Measurements from ENCODE around the gene TMEM242. TPM values are rescaled to one million over a fixed set of nuclear protein-coding genes. Genes with fewer than 3 reads are reported as not detected.
"Not testable (repeated sequence)": the region's sequence is repeated elsewhere in the genome, so short reads cannot be mapped to it uniquely, and the experiment has no call there.

Gene TMEM242
- polyA plus RNA-seq, 1 donor from 2014 or later = 17.6 TPM

GRCh38 chr6:157313531-157314467 lies 9.5 kb downstream of the TMEM242 start:
- H3K27ac ChIP-seq (ENCODE audit: low read length) = no peak overlapping the region

GRCh38 chr6:157312757-157313156 lies 10.6 kb downstream of the TMEM242 start:
- peaks cover 14% of the 10 kb centered on the region for H3K36me3 ChIP-seq (ENCODE audit: insufficient read depth, low read length)
- H3K27ac ChIP-seq (ENCODE audit: low read length) = no peak overlapping the region
- H3K9me3 ChIP-seq (ENCODE audit: low read length) = no peaks in the 10 kb centered on the region
- H3K79me2 ChIP-seq (replicated peaks; ENCODE audit: insufficient read depth, low read length) = no peaks in the 10 kb centered on the region
- no peak overlapping the region for H3K9ac ChIP-seq (ENCODE audit: low read length)
- no peaks in the 10 kb centered on the region for H3K9me2 ChIP-seq (ENCODE audit: insufficient read depth, low read length)
- no peaks in the 10 kb centered on the region for H3F3A ChIP-seq (ENCODE audit: insufficient read depth, low read length, poor library complexity, severe bottlenecking)
- TF ChIP-seq POLR2AphosphoS5 (IDR thresholded peaks at IDR 0.05) = no peak
- no peak for TF ChIP-seq EP300 (conservative IDR thresholded peaks at IDR 0.05; ENCODE audit: poor library complexity, severe bottlenecking)
- no peak for TF ChIP-seq MXI1 (conservative IDR thresholded peaks at IDR 0.05; ENCODE audit: poor library complexity, severe bottlenecking)
- TF ChIP-seq CTCF (IDR thresholded peaks at IDR 0.05; ENCODE audit: poor library complexity, severe bottlenecking) = no peak
- no peak for TF ChIP-seq REST (IDR thresholded peaks at IDR 0.05; ENCODE audit: borderline replicate concordance)
- H4K20me1 ChIP-seq (ENCODE audit: insufficient read depth) = no peaks in the 10 kb centered on the region
- H3K27me3 ChIP-seq (ENCODE audit: insufficient read depth, low read depth, low read length) = no peaks in the 10 kb centered on the region
- H3K4me2 ChIP-seq (ENCODE audit: low read length) = no peak overlapping the region
- H3K4me3 ChIP-seq (ENCODE audit: low read length) = no peak overlapping the region
- H2AFZ ChIP-seq (ENCODE audit: low read depth, low read length) = no peak overlapping the region

More at GRCh38 chr6:157313531-157314467, 9.5 kb downstream of the TMEM242 start:
- Histone ChIP-seq H3K36me3 (ENCODE audit: insufficient read depth, low read length) (peaks cover 14% of the 10 kb centered on the region), H2AFZ (ENCODE audit: low read depth, low read length) (no peak overlapping the region), H4K20me1 (ENCODE audit: insufficient read depth) (no peaks in the 10 kb centered on the region), H3K9me3 (ENCODE audit: low read length) (no peaks in the 10 kb centered on the region), H3K9ac (ENCODE audit: low read length) (no peak overlapping the region), H3K27me3 (ENCODE audit: insufficient read depth, low read depth, low read length) (no peaks in the 10 kb centered on the region), H3K79me2 (replicated peaks; ENCODE audit: insufficient read depth, low read length) (no peaks in the 10 kb centered on the region), H3K9me2 (ENCODE audit: insufficient read depth, low read length) (no peaks in the 10 kb centered on the region), H3K4me2 (ENCODE audit: low read length) (no peak overlapping the region), H3K4me3 (ENCODE audit: low read length) (no peak overlapping the region), H3F3A (ENCODE audit: insufficient read depth, low read length, poor library complexity, severe bottlenecking) (no peaks in the 10 kb centered on the region)
- TF ChIP-seq EP300 (conservative IDR thresholded peaks at IDR 0.05; ENCODE audit: poor library complexity, severe bottlenecking) (no peak), REST (IDR thresholded peaks at IDR 0.05; ENCODE audit: borderline replicate concordance) (no peak), CTCF (IDR thresholded peaks at IDR 0.05; ENCODE audit: poor library complexity, severe bottlenecking) (no peak), SMC3 (conservative IDR thresholded peaks at IDR 0.05; ENCODE audit: poor library complexity) (no peak), MXI1 (conservative IDR thresholded peaks at IDR 0.05; ENCODE audit: poor library complexity, severe bottlenecking) (no peak), TAF1 (IDR thresholded peaks at IDR 0.05; ENCODE audit: low read depth) (no peak)

GRCh38 chr6:157310693-157311092 lies 12.6 kb downstream of the TMEM242 start:
- not testable (repeated sequence) for H3K79me2 ChIP-seq (replicated peaks; ENCODE audit: insufficient read depth, low read length); H3K9me2 ChIP-seq (ENCODE audit: insufficient read depth, low read length); H3K4me3 ChIP-seq (ENCODE audit: low read length); H3K9ac ChIP-seq (ENCODE audit: low read length); H2AFZ ChIP-seq (ENCODE audit: low read depth, low read length); H3K4me2 ChIP-seq (ENCODE audit: low read length); H3K27me3 ChIP-seq (ENCODE audit: insufficient read depth, low read depth, low read length); H4K20me1 ChIP-seq (ENCODE audit: insufficient read depth); H3K27ac ChIP-seq (ENCODE audit: low read length); H3F3A ChIP-seq (ENCODE audit: insufficient read depth, low read length, poor library complexity, severe bottlenecking); H3K9me3 ChIP-seq (ENCODE audit: low read length)
- peaks cover 14% of the 10 kb centered on the region for H3K36me3 ChIP-seq (ENCODE audit: insufficient read depth, low read length)
